Embryonic facial prominence (tissue), 1 donor: ENCODE measurements around the gene SELPLG.
"Not testable (repeated sequence)": the region's sequence is repeated elsewhere in the genome, so short reads cannot be mapped to it uniquely, and the experiment has no call there.

Experiments used
- DNase-seq: peaks from one replicate; pipeline ENCODE4 v3.0.0-alpha.2; 2016; ENCODE audit errors: extremely low spot score

The SELPLG gene

GRCh38 chr12:108656247-108656646, 22.6 kb upstream of the SELPLG start:
- not testable (repeated sequence) for DNase-seq

- DNase-seq = not testable (repeated sequence)
These were observed 22.1 kb upstream of the SELPLG start for GRCh38 chr12:108655812-108656175.

GRCh38 chr12:108654622-108655021, 20.9 kb upstream of the SELPLG start:
- DNase-seq = not testable (repeated sequence)

GRCh38 chr12:108653922-108654321, 20.2 kb upstream of the SELPLG start:
- DNase-seq = no peak

- DNase-seq = no peak
These were observed 19.4 kb upstream of the SELPLG start for GRCh38 chr12:108653082-108653516.

- no peak for DNase-seq
These were observed 16.4 kb upstream of the SELPLG start for GRCh38 chr12:108650083-108650482.

- DNase-seq = no peak
These were observed 16.0 kb upstream of the SELPLG start for GRCh38 chr12:108649669-108650068.

- no peak for DNase-seq
These were observed 15.4 kb upstream of the SELPLG start for GRCh38 chr12:108649126-108649525.

GRCh38 chr12:108648371-108648770, 14.7 kb upstream of the SELPLG start:
- no peak for DNase-seq

- no peak for DNase-seq
These were observed 14.0 kb upstream of the SELPLG start for GRCh38 chr12:108647585-108648287.

- no peak for DNase-seq
These were observed 13.2 kb upstream of the SELPLG start for GRCh38 chr12:108646600-108647579.

- DNase-seq = no peak
These were observed 12.2 kb upstream of the SELPLG start for GRCh38 chr12:108645686-108646599.

GRCh38 chr12:108644811-108645120, 11.1 kb upstream of the SELPLG start:
- DNase-seq = no peak

GRCh38 chr12:108643941-108644810, 10.5 kb upstream of the SELPLG start:
- no peak for DNase-seq

- no peak for DNase-seq
These were observed 9.4 kb upstream of the SELPLG start for GRCh38 chr12:108642899-108643654.

- no peak for DNase-seq
These were observed 8.7 kb upstream of the SELPLG start for GRCh38 chr12:108642269-108642870.

GRCh38 chr12:108641446-108642268, 8.0 kb upstream of the SELPLG start:
- no peak for DNase-seq

GRCh38 chr12:108640802-108641445, 7.2 kb upstream of the SELPLG start:
- DNase-seq = no peak
